Epithelial cell of umbilical artery (primary cell): ENCODE results near the gene SLC5A7. TPM values are rescaled to one million over a fixed set of nuclear protein-coding genes. Genes with fewer than 3 reads are reported as not detected.

ENCODE experiments used
- total RNA-seq: library from RNA; depleted of rRNA; stranded (reverse); fragments of >200 nt; gene quantifications from 2 replicates; pipeline ENCODE4 v1.2.3, GENCODE V29; 2014

The SLC5A7 gene
- not detected in 2 replicates for total RNA-seq

DNA sequence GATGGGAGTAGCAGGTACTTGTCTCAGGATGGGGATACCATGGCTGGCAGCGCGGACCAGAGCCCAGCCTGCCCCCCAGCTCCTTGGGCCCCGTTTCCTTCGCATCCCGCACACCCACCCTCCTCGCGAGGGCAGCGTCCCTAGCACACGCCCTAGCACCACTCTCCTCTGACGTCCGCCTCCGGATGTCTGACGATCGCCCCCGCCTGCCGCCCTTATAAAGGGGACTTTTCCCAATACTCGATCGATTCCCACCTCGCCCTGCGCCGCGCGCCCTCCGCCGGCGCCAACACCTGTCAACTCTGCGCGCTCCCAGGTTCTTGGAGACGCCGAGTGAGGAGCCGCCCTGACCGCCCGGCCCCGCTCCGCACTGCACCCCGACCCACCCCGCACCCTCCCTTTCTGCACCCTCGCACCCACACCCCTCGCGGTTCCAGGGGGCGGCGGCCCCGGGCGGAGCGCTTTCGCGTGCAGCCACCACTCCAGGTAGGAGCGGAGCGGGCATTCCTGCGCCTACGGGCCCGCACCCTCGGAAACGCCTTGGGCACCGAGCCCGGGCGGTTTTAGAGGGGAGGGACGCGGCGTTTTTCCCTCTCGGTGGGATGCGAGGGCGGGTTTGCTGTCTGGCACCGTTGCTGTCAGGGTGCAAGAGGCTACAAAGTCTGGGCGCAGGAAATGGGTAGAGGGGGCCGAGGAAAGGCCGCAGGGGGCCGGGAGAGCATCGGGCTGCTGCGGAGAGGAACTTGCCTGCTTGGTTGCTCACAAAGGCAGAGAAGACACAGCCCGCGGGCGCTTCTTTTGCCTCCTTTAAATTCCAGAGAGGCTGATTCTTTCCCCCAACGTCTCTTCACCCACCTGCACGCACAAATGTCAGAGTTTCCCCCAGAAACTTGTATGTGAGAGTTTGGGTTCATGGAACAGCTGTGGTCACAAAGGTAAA is at the start of gene SLC5A7:
Gene SLC5A7, plus strand, starts transcription at position 247 of the 940 bp plus-strand sequence. CDS start 1,632 bp downstream, outside the sequence.

Other genes starting within 250 kb of the SLC5A7 start
- gene RGPD4, start 159.6 kb upstream of the SLC5A7 start, total RNA-seq: not detected in 2 replicates